Neural cell (in vitro differentiated cells): ENCODE results near the gene PLOD3. TPM values are rescaled to one million over a fixed set of nuclear protein-coding genes. Genes with fewer than 3 reads are reported as not detected.

ENCODE experiments used
- H2AFZ ChIP-seq: fragments of 200-600, 300-800 bp; sonication (generic), shearing (Covaris generic); 2 replicates; pipeline ENCODE4 v1.6.0; 2014; ENCODE audit warnings: low read depth, mild to moderate bottlenecking, antibody characterized with exemption, low read length, moderate library complexity
- H3F3A ChIP-seq: fragments of 200-600 bp; shearing (Covaris generic); 2 replicates; pipeline ENCODE4 v1.6.1; 2016; ENCODE audit warnings: mild to moderate bottlenecking, moderate library complexity, mixed read lengths, antibody characterized with exemption, low read length; ENCODE audit not compliant: insufficient read depth, poor library complexity, severe bottlenecking
- H3K27ac ChIP-seq: fragments of 200-600, 300-800 bp; sonication (generic), shearing (Covaris generic); 2 replicates; pipeline ENCODE4 v1.5.1; 2014; ENCODE audit warnings: mild to moderate bottlenecking, low read length, moderate library complexity
- H3K27me3 ChIP-seq: fragments of 300-800, 200-600 bp; sonication (generic), shearing (Covaris generic); 2 replicates; pipeline ENCODE4 v1.6.0; 2014; ENCODE audit warnings: mild to moderate bottlenecking, low read depth, low read length, moderate library complexity; ENCODE audit not compliant: insufficient read depth
- H3K36me3 ChIP-seq: fragments of 300-800, 200-600 bp; sonication (generic), shearing (Covaris generic); 2 replicates; pipeline ENCODE4 v1.5.1; 2014; ENCODE audit warnings: mild to moderate bottlenecking, antibody characterized with exemption, low read length, moderate library complexity; ENCODE audit not compliant: insufficient read depth
- H3K4me2 ChIP-seq: fragments of 300-800, 200-600 bp; sonication (generic), shearing (Covaris generic); 2 replicates; pipeline ENCODE4 v1.6.0; 2014; ENCODE audit warnings: mild to moderate bottlenecking, low read length
- H3K4me3 ChIP-seq: fragments of 300-800, 200-600 bp; sonication (generic), shearing (Covaris generic); 2 replicates; pipeline ENCODE4 v1.5.1; 2014; ENCODE audit warnings: mild to moderate bottlenecking, low read length, moderate library complexity
- H3K79me2 ChIP-seq: fragments of 200-600 bp; shearing (Covaris generic); replicated peaks from 2 replicates; pipeline ENCODE4 v1.6.0; 2014; ENCODE audit warnings: mild to moderate bottlenecking, low read length, moderate library complexity; ENCODE audit not compliant: insufficient read depth
- H3K9ac ChIP-seq: fragments of 300-800, 200-600 bp; sonication (generic), shearing (Covaris generic); 2 replicates; pipeline ENCODE4 v1.6.1; 2016; ENCODE audit warnings: mild to moderate bottlenecking, low read length, mixed read lengths
- H3K9me2 ChIP-seq: fragments of 200-600 bp; shearing (Covaris generic); 2 replicates; pipeline ENCODE4 v1.6.1; 2016; ENCODE audit warnings: mild to moderate bottlenecking, low read length, mixed read lengths; ENCODE audit not compliant: insufficient read depth
- H3K9me3 ChIP-seq: fragments of 200-600, 300-800 bp; sonication (generic), shearing (Covaris generic); 2 replicates; pipeline ENCODE4 v1.6.1; 2016; ENCODE audit warnings: mild to moderate bottlenecking, mixed run types, low read length, moderate library complexity, mixed read lengths
- H4K20me1 ChIP-seq: fragments of 200-600 bp; shearing (Covaris generic); 2 replicates; pipeline ENCODE4 v1.6.1; 2016; ENCODE audit warnings: mild to moderate bottlenecking, mixed run types; ENCODE audit not compliant: insufficient read depth
- CTCF ChIP-seq: fragments of 450-650 bp; IDR thresholded peaks from 2 replicates; pipeline ENCODE4 v1.5.1; 2014; ENCODE audit warnings: antibody characterized with exemption, mild to moderate bottlenecking, moderate library complexity; ENCODE audit not compliant: poor library complexity, severe bottlenecking
- EP300 ChIP-seq: fragments of 450-650 bp; conservative IDR thresholded peaks from 2 replicates; pipeline ENCODE4 v1.6.1; 2014; ENCODE audit warnings: antibody characterized with exemption, mild to moderate bottlenecking, moderate library complexity; ENCODE audit not compliant: poor library complexity, severe bottlenecking
- EZH2 ChIP-seq: fragments of 200-600, 300-800 bp; shearing (Covaris generic), sonication (generic); IDR thresholded peaks from 2 replicates; pipeline ENCODE4 v1.6.1; 2014; ENCODE audit warnings: antibody characterized with exemption, low read length, borderline replicate concordance, mild to moderate bottlenecking; ENCODE audit not compliant: insufficient read depth, poor library complexity, severe bottlenecking
- MXI1 ChIP-seq: fragments of 450-650 bp; conservative IDR thresholded peaks from 2 replicates; pipeline ENCODE4 v1.6.1; 2014; ENCODE audit warnings: antibody characterized with exemption, mild to moderate bottlenecking; ENCODE audit not compliant: poor library complexity, severe bottlenecking
- POLR2AphosphoS5 ChIP-seq: IDR thresholded peaks from 2 replicates; pipeline ENCODE4 v1.6.1; 2012
- RAD21 ChIP-seq: fragments of 450-650 bp; conservative IDR thresholded peaks from 2 replicates; pipeline ENCODE4 v1.6.1; 2014; ENCODE audit warnings: antibody characterized with exemption, mild to moderate bottlenecking, moderate library complexity
- REST ChIP-seq: IDR thresholded peaks from 2 replicates; pipeline ENCODE4 v1.6.1; 2012; ENCODE audit warnings: borderline replicate concordance
- SMC3 ChIP-seq: fragments of 450-650 bp; conservative IDR thresholded peaks from 2 replicates; pipeline ENCODE4 v1.6.1; 2014; ENCODE audit warnings: antibody characterized with exemption, mild to moderate bottlenecking, moderate library complexity; ENCODE audit not compliant: poor library complexity
- TAF1 ChIP-seq: IDR thresholded peaks from 2 replicates; pipeline ENCODE4 v1.6.1; 2012; ENCODE audit warnings: low read depth
- polyA plus RNA-seq: library from polyadenylated mRNA; depleted of rRNA; stranded (reverse); fragments of >200 nt; gene quantifications from 2 replicates; pipeline ENCODE4 v1.2.3, GENCODE V29; 2014

Gene PLOD3
- polyA plus RNA-seq, 1 donor from 2014 or later = 19.2 TPM

- Histone ChIP-seq H3K9me2 (no peaks in the 10 kb centered on the region), H3F3A (no peaks in the 10 kb centered on the region), H3K4me3 (no peak overlapping the region), H3K9ac (no peak overlapping the region), H2AFZ (no peak overlapping the region), H4K20me1 (no peaks in the 10 kb centered on the region), H3K36me3 (no peaks in the 10 kb centered on the region), H3K4me2 (no peak overlapping the region), H3K27ac (no peak overlapping the region), H3K9me3 (no peaks in the 10 kb centered on the region), H3K27me3 (peaks cover 58% of the 10 kb centered on the region), H3K79me2 (no peaks in the 10 kb centered on the region)
- TF ChIP-seq REST (no peak), TAF1 (no peak), EP300 (no peak), CTCF (no peak), RAD21 (no peak), SMC3 (no peak), EZH2 (no peak), MXI1 (no peak), POLR2AphosphoS5 (no peak)
Measured at GRCh38 chr7:101177644-101178043, 39.7 kb downstream of the PLOD3 start.

- Histone ChIP-seq H3K4me3 (no peak overlapping the region), H3K36me3 (no peaks in the 10 kb centered on the region), H4K20me1 (no peaks in the 10 kb centered on the region), H3K9ac (no peak overlapping the region), H3K9me3 (no peaks in the 10 kb centered on the region), H3K27ac (no peak overlapping the region), H2AFZ (no peak overlapping the region), H3K79me2 (no peaks in the 10 kb centered on the region), H3K9me2 (no peaks in the 10 kb centered on the region), H3K27me3 (peaks cover 71% of the 10 kb centered on the region), H3F3A (no peaks in the 10 kb centered on the region), H3K4me2 (no peak overlapping the region)
- TF ChIP-seq RAD21 (no peak), MXI1 (no peak), EP300 (no peak)
Measured at GRCh38 chr7:101175664-101176063, 41.7 kb downstream of the PLOD3 start.
